ENCODE data around the gene ARMH1.

The ARMH1 gene

GRCh38 chr1:44701141-44701573 lies 26.6 kb downstream of the ARMH1 start:
- Mint-ChIP-seq H3K36me3 (ENCODE audit: low read depth) (no peaks in the 10 kb centered on the region), H3K9me3 (no peaks in the 10 kb centered on the region), H3K4me1 (ENCODE audit: low read depth) (peaks cover 12% of the 10 kb centered on the region), H3K4me3 (no peak overlapping the region), H3K27me3 (ENCODE audit: low read depth) (no peaks in the 10 kb centered on the region), H3K27ac (no peak overlapping the region)
- DNase-seq (ENCODE audit: low spot score) = no peak

GRCh38 chr1:44705470-44705869 lies 31.0 kb downstream of the ARMH1 start:
- Mint-ChIP-seq H3K4me1 (ENCODE audit: low read depth) (peaks cover 8% of the 10 kb centered on the region), H3K4me3 (no peak overlapping the region), H3K36me3 (ENCODE audit: low read depth) (no peaks in the 10 kb centered on the region), H3K9me3 (no peaks in the 10 kb centered on the region), H3K27ac (no peak overlapping the region), H3K27me3 (ENCODE audit: low read depth) (peaks cover 2% of the 10 kb centered on the region)
- no peak for DNase-seq (ENCODE audit: low spot score)

GRCh38 chr1:44705938-44706337 lies 31.4 kb downstream of the ARMH1 start:
- H3K27ac Mint-ChIP-seq = no peak overlapping the region
- peaks cover 6% of the 10 kb centered on the region for H3K27me3 Mint-ChIP-seq (ENCODE audit: low read depth)
- no peaks in the 10 kb centered on the region for H3K9me3 Mint-ChIP-seq
- no peaks in the 10 kb centered on the region for H3K36me3 Mint-ChIP-seq (ENCODE audit: low read depth)
- no peak overlapping the region for H3K4me3 Mint-ChIP-seq
- peaks cover 8% of the 10 kb centered on the region for H3K4me1 Mint-ChIP-seq (ENCODE audit: low read depth)
- no peak for DNase-seq (ENCODE audit: low spot score)

GRCh38 chr1:44707112-44707881 lies 32.8 kb downstream of the ARMH1 start:
- Mint-ChIP-seq H3K4me1 (ENCODE audit: low read depth) (peaks cover 8% of the 10 kb centered on the region), H3K9me3 (no peaks in the 10 kb centered on the region), H3K27me3 (ENCODE audit: low read depth) (peaks cover 15% of the 10 kb centered on the region), H3K27ac (no peak overlapping the region), H3K36me3 (ENCODE audit: low read depth) (no peaks in the 10 kb centered on the region), H3K4me3 (no peak overlapping the region)
- DNase-seq (ENCODE audit: low spot score) = no peak

GRCh38 chr1:44707959-44708831 lies 33.7 kb downstream of the ARMH1 start:
- peak; percentile 30 for DNase-seq (ENCODE audit: low spot score)
- peaks cover 8% of the 10 kb centered on the region for H3K4me1 Mint-ChIP-seq (ENCODE audit: low read depth)
- H3K27me3 Mint-ChIP-seq (ENCODE audit: low read depth) = peaks cover 15% of the 10 kb centered on the region
- no peaks in the 10 kb centered on the region for H3K9me3 Mint-ChIP-seq
- H3K27ac Mint-ChIP-seq = no peak overlapping the region
- H3K4me3 Mint-ChIP-seq = peak overlapping the region; percentile 57
- no peaks in the 10 kb centered on the region for H3K36me3 Mint-ChIP-seq (ENCODE audit: low read depth)

- peaks cover 15% of the 10 kb centered on the region for H3K27me3 Mint-ChIP-seq (ENCODE audit: low read depth)
- H3K4me1 Mint-ChIP-seq (ENCODE audit: low read depth) = peaks cover 32% of the 10 kb centered on the region
- no peaks in the 10 kb centered on the region for H3K9me3 Mint-ChIP-seq
- H3K4me3 Mint-ChIP-seq = no peak overlapping the region
- DNase-seq (ENCODE audit: low spot score) = no peak
- no peak overlapping the region for H3K27ac Mint-ChIP-seq
- no peaks in the 10 kb centered on the region for H3K36me3 Mint-ChIP-seq (ENCODE audit: low read depth)
Measured at GRCh38 chr1:44713321-44713781, 38.8 kb downstream of the ARMH1 start.

GRCh38 chr1:44714532-44714931 lies 40.0 kb downstream of the ARMH1 start:
- H3K27me3 Mint-ChIP-seq (ENCODE audit: low read depth) = peaks cover 13% of the 10 kb centered on the region
- no peaks in the 10 kb centered on the region for H3K36me3 Mint-ChIP-seq (ENCODE audit: low read depth)

GRCh38 chr1:44714944-44715571 lies 40.5 kb downstream of the ARMH1 start:
- Mint-ChIP-seq H3K27ac (peak overlapping the region; percentile 78), H3K4me1 (ENCODE audit: low read depth) (peaks cover 37% of the 10 kb centered on the region), H3K9me3 (no peaks in the 10 kb centered on the region), H3K27me3 (ENCODE audit: low read depth) (peaks cover 13% of the 10 kb centered on the region), H3K36me3 (ENCODE audit: low read depth) (no peaks in the 10 kb centered on the region), H3K4me3 (peak overlapping the region; percentile 67)
- peak; percentile 59 for DNase-seq (ENCODE audit: low spot score)

More at GRCh38 chr1:44714532-44714931, 40.0 kb downstream of the ARMH1 start:
- H3K4me3 Mint-ChIP-seq = peak overlapping the region; percentile 67
- DNase-seq (ENCODE audit: low spot score) = no peak
- H3K4me1 Mint-ChIP-seq (ENCODE audit: low read depth) = peaks cover 36% of the 10 kb centered on the region
- no peaks in the 10 kb centered on the region for H3K9me3 Mint-ChIP-seq
- no peak overlapping the region for H3K27ac Mint-ChIP-seq

- peak overlapping the region; percentile 40 for H3K27ac Mint-ChIP-seq
- peak overlapping the region; percentile 3 for H3K4me3 Mint-ChIP-seq
- H3K9me3 Mint-ChIP-seq = no peaks in the 10 kb centered on the region
- H3K36me3 Mint-ChIP-seq (ENCODE audit: low read depth) = no peaks in the 10 kb centered on the region
- no peak for DNase-seq (ENCODE audit: low spot score)
- H3K4me1 Mint-ChIP-seq (ENCODE audit: low read depth) = peaks cover 55% of the 10 kb centered on the region
- no peaks in the 10 kb centered on the region for H3K27me3 Mint-ChIP-seq (ENCODE audit: low read depth)
Measured at GRCh38 chr1:44717156-44717555, 42.6 kb downstream of the ARMH1 start.

- Mint-ChIP-seq H3K36me3 (ENCODE audit: low read depth) (no peaks in the 10 kb centered on the region), H3K4me3 (peak overlapping the region; percentile 3), H3K9me3 (no peaks in the 10 kb centered on the region), H3K27ac (peak overlapping the region; percentile 40), H3K27me3 (ENCODE audit: low read depth) (no peaks in the 10 kb centered on the region), H3K4me1 (ENCODE audit: low read depth) (peaks cover 55% of the 10 kb centered on the region)
- no peak for DNase-seq (ENCODE audit: low spot score)
Measured at GRCh38 chr1:44717653-44718052, 43.1 kb downstream of the ARMH1 start.

- Mint-ChIP-seq H3K27me3 (ENCODE audit: low read depth) (no peaks in the 10 kb centered on the region), H3K9me3 (no peaks in the 10 kb centered on the region), H3K36me3 (ENCODE audit: low read depth) (no peaks in the 10 kb centered on the region), H3K4me1 (ENCODE audit: low read depth) (peaks cover 57% of the 10 kb centered on the region), H3K27ac (peak overlapping the region; percentile 72), H3K4me3 (peak overlapping the region; percentile 3)
- DNase-seq (ENCODE audit: low spot score) = no peak
Measured at GRCh38 chr1:44718091-44718490, 43.6 kb downstream of the ARMH1 start.

- no peak overlapping the region for H3K27ac Mint-ChIP-seq
- no peaks in the 10 kb centered on the region for H3K36me3 Mint-ChIP-seq (ENCODE audit: low read depth)
- no peaks in the 10 kb centered on the region for H3K27me3 Mint-ChIP-seq (ENCODE audit: low read depth)
- H3K9me3 Mint-ChIP-seq = no peaks in the 10 kb centered on the region
- H3K4me1 Mint-ChIP-seq (ENCODE audit: low read depth) = peaks cover 66% of the 10 kb centered on the region
- H3K4me3 Mint-ChIP-seq = peak overlapping the region; percentile 20
- no peak for DNase-seq (ENCODE audit: low spot score)
Measured at GRCh38 chr1:44719318-44719717, 44.8 kb downstream of the ARMH1 start.

GRCh38 chr1:44720281-44720680 lies 45.8 kb downstream of the ARMH1 start:
- H3K27me3 Mint-ChIP-seq (ENCODE audit: low read depth) = no peaks in the 10 kb centered on the region
- peaks cover 65% of the 10 kb centered on the region for H3K4me1 Mint-ChIP-seq (ENCODE audit: low read depth)
- H3K36me3 Mint-ChIP-seq (ENCODE audit: low read depth) = peaks cover 5% of the 10 kb centered on the region
- peak overlapping the region; percentile 54 for H3K4me3 Mint-ChIP-seq
- no peak for DNase-seq (ENCODE audit: low spot score)
- peak overlapping the region; percentile 96 for H3K27ac Mint-ChIP-seq
- H3K9me3 Mint-ChIP-seq = no peaks in the 10 kb centered on the region
